ENCODE data around the gene OCRL.

OCRL gene

GRCh38 chrX:129585167-129585566 lies 45.1 kb downstream of the OCRL start:
- no peak for DNase-seq (ENCODE audit: low spot score)

GRCh38 chrX:129585691-129586090 lies 45.6 kb downstream of the OCRL start:
- DNase-seq (ENCODE audit: low spot score) = no peak

- no peak for DNase-seq (ENCODE audit: low spot score)
Observed at GRCh38 chrX:129586446-129586845, 46.4 kb downstream of the OCRL start.

- DNase-seq (ENCODE audit: low spot score) = no peak
Observed at GRCh38 chrX:129590596-129590995, 50.5 kb downstream of the OCRL start.

- DNase-seq (ENCODE audit: low spot score) = peak; percentile 86
Observed at GRCh38 chrX:129593137-129593536, 53.1 kb downstream of the OCRL start.

- DNase-seq (ENCODE audit: low spot score) = no peak
Observed at GRCh38 chrX:129594781-129595180, 54.7 kb downstream of the OCRL start.

GRCh38 chrX:129596077-129596476 lies 56.0 kb downstream of the OCRL start:
- DNase-seq (ENCODE audit: low spot score) = no peak

- no peak for DNase-seq (ENCODE audit: low spot score)
Observed at GRCh38 chrX:129597905-129598304, 57.8 kb downstream of the OCRL start.

- no peak for DNase-seq (ENCODE audit: low spot score)
Observed at GRCh38 chrX:129599499-129599898, 59.4 kb downstream of the OCRL start.

- no peak for DNase-seq (ENCODE audit: low spot score)
Observed at GRCh38 chrX:129599996-129600395, 59.9 kb downstream of the OCRL start.

GRCh38 chrX:129600981-129601424 lies 60.9 kb downstream of the OCRL start:
- DNase-seq (ENCODE audit: low spot score) = peak; percentile 37

- peak; percentile 74 for DNase-seq (ENCODE audit: low spot score)
Observed at GRCh38 chrX:129606918-129607317, 66.9 kb downstream of the OCRL start.

GRCh38 chrX:129608496-129608895 lies 68.4 kb downstream of the OCRL start:
- no peak for DNase-seq (ENCODE audit: low spot score)

- DNase-seq (ENCODE audit: low spot score) = no peak
Observed at GRCh38 chrX:129609395-129609794, 69.3 kb downstream of the OCRL start.

- no peak for DNase-seq (ENCODE audit: low spot score)
Observed at GRCh38 chrX:129612396-129612795, 72.3 kb downstream of the OCRL start.

- DNase-seq (ENCODE audit: low spot score) = no peak
Observed at GRCh38 chrX:129613596-129613995, 73.5 kb downstream of the OCRL start.

GRCh38 chrX:129614481-129615255 lies 74.6 kb downstream of the OCRL start:
- DNase-seq (ENCODE audit: low spot score) = no peak

- DNase-seq (ENCODE audit: low spot score) = no peak
Observed at GRCh38 chrX:129617420-129617819, 77.4 kb downstream of the OCRL start.

GRCh38 chrX:129618997-129619396 lies 78.9 kb downstream of the OCRL start:
- peak; percentile 25 for DNase-seq (ENCODE audit: low spot score)

- DNase-seq (ENCODE audit: low spot score) = no peak
Observed at GRCh38 chrX:129622757-129623301, 82.8 kb downstream of the OCRL start.

- no peak for DNase-seq (ENCODE audit: low spot score)
Observed at GRCh38 chrX:129626026-129626425, 86.0 kb downstream of the OCRL start.

GRCh38 chrX:129629837-129630236 lies 89.8 kb downstream of the OCRL start:
- no peak for DNase-seq (ENCODE audit: low spot score)

- no peak for DNase-seq (ENCODE audit: low spot score)
Observed at GRCh38 chrX:129631849-129632248, 91.8 kb downstream of the OCRL start.

- DNase-seq (ENCODE audit: low spot score) = no peak
Observed at GRCh38 chrX:129632443-129632842, 92.4 kb downstream of the OCRL start.
